HFFc6 (cell line): ENCODE results near the gene URGCP. TPM values are rescaled to one million over a fixed set of nuclear protein-coding genes. Genes with fewer than 3 reads are reported as not detected.
A peak's percentile ranks its signal among the peaks of the same experiment; 100 is the strongest.
"Not testable (repeated sequence)": the region's sequence is repeated elsewhere in the genome, so short reads cannot be mapped to it uniquely, and the experiment has no call there.

ENCODE experiments used
- DNase-seq: peaks from one replicate; pipeline ENCODE4 v3.0.0-alpha.2; 2018
- H3K27ac Mint-ChIP-seq: 2 replicates; pipeline ENCODE4 v1.8.0; 2020; ENCODE audit warnings: mild to moderate bottlenecking, mixed read lengths
- H3K27me3 Mint-ChIP-seq: 2 replicates; pipeline ENCODE4 v1.8.0; 2021; ENCODE audit warnings: mild to moderate bottlenecking, moderate library complexity, mixed read lengths; ENCODE audit not compliant: insufficient read depth
- H3K36me3 Mint-ChIP-seq: 2 replicates; pipeline ENCODE4 v1.8.0; 2021; ENCODE audit warnings: low read depth, mixed read lengths
- H3K4me1 Mint-ChIP-seq: 2 replicates; pipeline ENCODE4 v1.8.0; 2020; ENCODE audit warnings: low read depth, mixed read lengths
- H3K4me3 Mint-ChIP-seq: 2 replicates; pipeline ENCODE4 v1.8.0; 2020; ENCODE audit warnings: mild to moderate bottlenecking, moderate library complexity, mixed read lengths
- H3K9me3 Mint-ChIP-seq: 2 replicates; pipeline ENCODE4 v1.8.0; 2020; ENCODE audit warnings: mild to moderate bottlenecking, mixed read lengths
- total RNA-seq, 6 experiments: library from RNA; stranded (reverse); fragmentation: NEBNext Ultra II Directional; extraction: Animal tissue kit (Norgen Biotek cat#: 25700); gene quantifications; 2 replicates in 1 of 6; 3 replicates in 5 of 6; pipeline ENCODE4 v1.2.3, GENCODE V29; 2021
- TF ChIP-seq, protein P1 (sequence below): fragments of 200-600 bp; sonication (generic); IDR thresholded peaks from 2 replicates; pipeline ENCODE4 v1.5.0; 2021; ENCODE audit warnings: antibody characterized with exemption, mild to moderate bottlenecking

The URGCP gene
- total RNA-seq, 6 experiments from 2014 or later: 41.4 to 53.2 (median 43.2) TPM

- TF ChIP-seq, protein P1, sequence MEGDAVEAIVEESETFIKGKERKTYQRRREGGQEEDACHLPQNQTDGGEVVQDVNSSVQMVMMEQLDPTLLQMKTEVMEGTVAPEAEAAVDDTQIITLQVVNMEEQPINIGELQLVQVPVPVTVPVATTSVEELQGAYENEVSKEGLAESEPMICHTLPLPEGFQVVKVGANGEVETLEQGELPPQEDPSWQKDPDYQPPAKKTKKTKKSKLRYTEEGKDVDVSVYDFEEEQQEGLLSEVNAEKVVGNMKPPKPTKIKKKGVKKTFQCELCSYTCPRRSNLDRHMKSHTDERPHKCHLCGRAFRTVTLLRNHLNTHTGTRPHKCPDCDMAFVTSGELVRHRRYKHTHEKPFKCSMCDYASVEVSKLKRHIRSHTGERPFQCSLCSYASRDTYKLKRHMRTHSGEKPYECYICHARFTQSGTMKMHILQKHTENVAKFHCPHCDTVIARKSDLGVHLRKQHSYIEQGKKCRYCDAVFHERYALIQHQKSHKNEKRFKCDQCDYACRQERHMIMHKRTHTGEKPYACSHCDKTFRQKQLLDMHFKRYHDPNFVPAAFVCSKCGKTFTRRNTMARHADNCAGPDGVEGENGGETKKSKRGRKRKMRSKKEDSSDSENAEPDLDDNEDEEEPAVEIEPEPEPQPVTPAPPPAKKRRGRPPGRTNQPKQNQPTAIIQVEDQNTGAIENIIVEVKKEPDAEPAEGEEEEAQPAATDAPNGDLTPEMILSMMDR: no peak
- no peak overlapping the region for H3K4me3 Mint-ChIP-seq
- peaks cover 40% of the 10 kb centered on the region for H3K4me1 Mint-ChIP-seq
- H3K9me3 Mint-ChIP-seq: no peaks in the 10 kb centered on the region
- peak overlapping the region; percentile 0; the same call in 1 of the 2 replicates for H3K27ac Mint-ChIP-seq
- H3K36me3 Mint-ChIP-seq: peaks cover 21% of the 10 kb centered on the region
- no peaks in the 10 kb centered on the region for H3K27me3 Mint-ChIP-seq
- DNase-seq: no peak
Measured at GRCh38 chr7:43902542-43903054, 3.8 kb downstream of the URGCP start.

GRCh38 chr7:43898571-43898970 lies 7.8 kb downstream of the URGCP start:
- H3K4me3 Mint-ChIP-seq, DNase-seq, H3K9me3 Mint-ChIP-seq, H3K27ac Mint-ChIP-seq, H3K27me3 Mint-ChIP-seq: not testable (repeated sequence)
- peaks cover 44% of the 10 kb centered on the region for H3K4me1 Mint-ChIP-seq
- peaks cover 16% of the 10 kb centered on the region for H3K36me3 Mint-ChIP-seq

DNA sequence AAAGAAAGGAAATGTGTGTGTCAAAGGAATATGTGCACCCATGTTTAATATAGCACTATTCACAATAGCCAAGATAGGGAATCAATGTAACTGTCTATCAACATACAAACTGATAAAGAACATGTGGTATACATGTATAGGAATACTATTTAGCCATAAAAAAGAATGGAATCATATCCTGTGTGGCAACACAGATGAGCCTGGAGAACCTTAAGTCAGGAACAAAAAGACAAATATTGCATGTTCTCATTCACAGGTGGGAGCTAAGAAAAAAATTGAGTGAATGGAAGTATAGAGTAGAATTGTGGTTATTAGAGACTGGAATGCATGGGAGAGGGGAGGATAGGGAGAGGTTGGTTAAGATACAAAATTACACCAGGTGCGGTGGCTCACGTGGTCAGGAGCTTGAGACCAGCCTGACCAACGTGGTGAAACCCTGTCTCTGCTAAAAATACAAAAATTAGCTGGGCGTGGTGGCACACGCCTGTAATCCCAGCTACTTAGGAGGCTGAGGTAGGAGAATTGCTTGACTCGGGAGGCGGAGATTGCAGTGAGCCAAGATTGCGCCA lies 10.5 kb downstream of the URGCP start:
- Mint-ChIP-seq H3K36me3 (peaks cover 10% of the 10 kb centered on the region), H3K4me1 (peaks cover 37% of the 10 kb centered on the region), H3K4me3 (no peak overlapping the region), H3K27ac (no peak overlapping the region), H3K9me3 (no peaks in the 10 kb centered on the region), H3K27me3 (no peaks in the 10 kb centered on the region)
- no peak for DNase-seq
- TF ChIP-seq, protein P1: no peak

DNA sequence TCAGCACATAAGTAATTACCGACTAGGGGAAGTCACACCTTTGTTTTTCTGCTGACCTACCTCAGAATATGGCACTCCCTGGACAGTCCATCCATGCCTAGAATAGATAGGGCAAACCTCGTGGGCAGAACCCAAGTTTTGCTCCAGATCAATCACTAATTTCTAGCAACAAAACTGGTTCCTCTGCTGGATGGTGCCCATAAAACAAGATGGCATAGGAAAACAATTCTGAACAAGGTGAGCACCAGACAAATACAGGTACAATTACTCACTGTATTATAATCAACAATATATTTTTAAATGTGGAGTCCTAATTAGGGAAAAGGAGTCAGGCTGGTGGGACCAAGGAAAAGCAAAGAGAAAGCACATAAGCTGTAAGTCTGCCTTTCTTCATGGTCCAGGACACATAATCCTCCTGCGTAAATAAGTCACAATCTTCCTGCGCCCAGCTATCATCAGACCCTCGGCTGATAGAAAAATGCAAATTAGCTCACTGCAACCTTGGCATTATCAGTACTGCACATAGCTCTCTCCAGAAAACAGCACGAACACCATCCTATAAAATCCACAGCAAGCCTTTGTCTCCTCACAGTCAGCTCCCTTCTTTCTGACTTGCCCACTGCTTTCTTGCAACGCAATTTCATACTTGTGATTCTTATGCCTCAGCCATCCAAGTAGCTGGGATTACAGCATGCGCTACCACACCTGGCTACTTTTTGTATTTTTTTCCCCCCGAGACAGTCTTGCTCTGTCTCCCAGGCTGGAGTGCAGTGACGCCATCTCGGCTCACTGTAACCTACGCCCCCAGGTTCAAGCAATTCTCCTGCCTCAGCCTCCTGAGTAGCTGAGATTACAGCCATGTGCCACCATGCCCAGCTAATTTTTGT lies 15.1 kb downstream of the URGCP start:
- peaks cover 14% of the 10 kb centered on the region for H3K36me3 Mint-ChIP-seq
- TF ChIP-seq, protein P1: no peak
- H3K4me1 Mint-ChIP-seq: peaks cover 54% of the 10 kb centered on the region
- H3K4me3 Mint-ChIP-seq: no peak overlapping the region
- peaks cover 1% of the 10 kb centered on the region; the same call in 1 of the 2 replicates for H3K27me3 Mint-ChIP-seq
- no peak for DNase-seq
- H3K9me3 Mint-ChIP-seq: no peaks in the 10 kb centered on the region
- no peak overlapping the region for H3K27ac Mint-ChIP-seq

DNA sequence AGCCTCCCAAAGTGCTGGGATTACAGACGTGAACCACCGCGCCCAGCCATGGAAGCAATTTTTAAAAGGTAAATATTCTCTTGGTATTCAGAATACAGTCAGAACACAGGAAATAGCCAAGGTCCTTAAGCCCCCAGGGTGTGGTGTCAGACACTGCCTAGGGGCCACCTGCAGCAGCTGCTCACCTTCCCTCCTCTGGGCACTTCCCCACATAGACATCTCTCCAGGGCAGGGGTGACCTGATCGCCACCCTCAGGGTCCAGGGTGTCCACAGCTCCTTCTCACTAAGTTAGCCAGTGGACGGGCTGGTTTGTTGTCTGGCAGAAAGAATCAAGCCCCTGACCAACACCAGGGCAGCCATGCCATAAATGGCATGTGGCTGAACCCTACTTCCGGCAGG lies 15.9 kb downstream of the URGCP start:
- H3K9me3 Mint-ChIP-seq: no peaks in the 10 kb centered on the region
- no peak for DNase-seq
- peaks cover 48% of the 10 kb centered on the region for H3K4me1 Mint-ChIP-seq
- no peak overlapping the region for H3K4me3 Mint-ChIP-seq
- TF ChIP-seq, protein P1: no peak
- no peak overlapping the region for H3K27ac Mint-ChIP-seq
- peaks cover 10% of the 10 kb centered on the region for H3K36me3 Mint-ChIP-seq
- H3K27me3 Mint-ChIP-seq: peaks cover 1% of the 10 kb centered on the region
